KBM-7 (cell line): ENCODE results near the gene CLCA4.
"Not testable (repeated sequence)": the region's sequence is repeated elsewhere in the genome, so short reads cannot be mapped to it uniquely, and the experiment has no call there.

Experiments
- DNase-seq: peaks from one replicate; pipeline ENCODE4 v3.0.0-alpha.2; 2015
- in situ Hi-C: fragments of 300-500 bp; cut with MboI; formaldehyde crosslinking; loops from 2 replicates; pipeline ENCODE4 v1.14.3; 2020; ENCODE audit warnings: low sequenced_read_pairs, low pct_unique_long_range_greater_than_20kb, mixed read lengths

Gene CLCA4, protein sequence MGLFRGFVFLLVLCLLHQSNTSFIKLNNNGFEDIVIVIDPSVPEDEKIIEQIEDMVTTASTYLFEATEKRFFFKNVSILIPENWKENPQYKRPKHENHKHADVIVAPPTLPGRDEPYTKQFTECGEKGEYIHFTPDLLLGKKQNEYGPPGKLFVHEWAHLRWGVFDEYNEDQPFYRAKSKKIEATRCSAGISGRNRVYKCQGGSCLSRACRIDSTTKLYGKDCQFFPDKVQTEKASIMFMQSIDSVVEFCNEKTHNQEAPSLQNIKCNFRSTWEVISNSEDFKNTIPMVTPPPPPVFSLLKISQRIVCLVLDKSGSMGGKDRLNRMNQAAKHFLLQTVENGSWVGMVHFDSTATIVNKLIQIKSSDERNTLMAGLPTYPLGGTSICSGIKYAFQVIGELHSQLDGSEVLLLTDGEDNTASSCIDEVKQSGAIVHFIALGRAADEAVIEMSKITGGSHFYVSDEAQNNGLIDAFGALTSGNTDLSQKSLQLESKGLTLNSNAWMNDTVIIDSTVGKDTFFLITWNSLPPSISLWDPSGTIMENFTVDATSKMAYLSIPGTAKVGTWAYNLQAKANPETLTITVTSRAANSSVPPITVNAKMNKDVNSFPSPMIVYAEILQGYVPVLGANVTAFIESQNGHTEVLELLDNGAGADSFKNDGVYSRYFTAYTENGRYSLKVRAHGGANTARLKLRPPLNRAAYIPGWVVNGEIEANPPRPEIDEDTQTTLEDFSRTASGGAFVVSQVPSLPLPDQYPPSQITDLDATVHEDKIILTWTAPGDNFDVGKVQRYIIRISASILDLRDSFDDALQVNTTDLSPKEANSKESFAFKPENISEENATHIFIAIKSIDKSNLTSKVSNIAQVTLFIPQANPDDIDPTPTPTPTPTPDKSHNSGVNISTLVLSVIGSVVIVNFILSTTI

DNA sequence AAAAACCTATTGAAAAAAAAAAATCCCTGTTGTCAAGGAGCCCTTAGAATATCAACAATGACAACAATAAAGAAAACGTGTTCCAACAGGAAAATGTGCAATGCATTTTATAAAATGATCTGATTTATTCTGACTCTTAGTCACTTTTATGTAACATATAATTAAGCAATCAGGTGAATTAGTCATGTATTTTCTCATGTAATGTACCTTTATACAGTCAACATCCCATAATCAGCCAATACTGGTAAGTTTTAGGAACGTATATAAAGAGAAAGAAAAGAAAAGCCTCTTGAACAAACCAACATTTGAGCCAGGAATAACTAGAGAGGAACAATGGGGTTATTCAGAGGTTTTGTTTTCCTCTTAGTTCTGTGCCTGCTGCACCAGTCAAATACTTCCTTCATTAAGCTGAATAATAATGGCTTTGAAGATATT is at the start of gene CLCA4:
Gene CLCA4, plus strand, starts transcription at position 292 of the 435 bp plus-strand sequence. Its CDS starts 42 bp downstream, at position 334.
- in situ Hi-C loops = no loop called here
- DNase-seq = no peak

DNA sequence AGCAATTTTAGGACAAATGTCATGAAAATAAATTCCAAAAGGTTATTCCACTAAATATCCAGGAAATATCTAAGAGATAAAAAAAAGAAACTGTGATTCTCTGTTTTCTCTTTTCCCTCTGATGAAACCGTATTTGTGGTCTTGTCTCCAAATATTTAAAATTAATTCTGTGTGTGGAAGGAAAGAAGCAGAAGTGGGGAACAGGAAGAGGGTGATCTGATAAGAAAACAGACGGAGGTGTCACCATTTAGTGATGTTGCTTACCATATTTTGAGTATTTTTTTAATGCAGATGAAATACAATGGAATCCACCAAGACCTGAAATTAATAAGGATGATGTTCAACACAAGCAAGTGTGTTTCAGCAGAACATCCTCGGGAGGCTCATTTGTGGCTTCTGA is 48.6 kb upstream of the CLCA4 start:
- in situ Hi-C loops = no loop called here
- peak; percentile 16 for DNase-seq

DNA sequence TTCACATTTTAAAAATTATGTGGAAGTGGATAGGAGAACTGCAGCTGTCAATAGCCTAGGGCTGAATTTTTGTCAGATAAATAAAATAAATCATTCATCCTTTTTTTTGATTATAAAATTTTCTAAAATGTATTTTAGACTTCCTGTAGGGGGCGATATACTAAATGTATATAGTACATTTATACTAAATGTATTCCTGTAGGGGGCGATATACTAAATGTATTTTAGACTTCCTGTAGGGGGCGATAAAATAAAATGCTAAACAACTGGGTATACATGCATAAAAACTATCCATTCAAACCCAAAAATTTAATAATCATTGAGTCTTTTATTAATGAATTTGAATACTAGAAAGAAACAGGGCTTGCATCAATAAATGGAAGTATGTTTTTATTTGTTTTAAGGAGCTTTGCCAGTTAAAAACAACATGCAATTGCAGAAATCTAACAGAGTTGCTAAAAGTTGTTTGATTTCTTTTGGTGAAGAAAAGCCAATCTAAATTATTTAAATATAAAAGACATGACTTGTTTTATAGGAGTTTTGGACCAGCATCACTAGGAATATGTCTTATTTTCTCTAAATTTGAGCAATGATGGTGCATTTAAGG is 46.8 kb upstream of the CLCA4 start:
- DNase-seq = peak; percentile 50
- in situ Hi-C loops = no loop called here

DNA sequence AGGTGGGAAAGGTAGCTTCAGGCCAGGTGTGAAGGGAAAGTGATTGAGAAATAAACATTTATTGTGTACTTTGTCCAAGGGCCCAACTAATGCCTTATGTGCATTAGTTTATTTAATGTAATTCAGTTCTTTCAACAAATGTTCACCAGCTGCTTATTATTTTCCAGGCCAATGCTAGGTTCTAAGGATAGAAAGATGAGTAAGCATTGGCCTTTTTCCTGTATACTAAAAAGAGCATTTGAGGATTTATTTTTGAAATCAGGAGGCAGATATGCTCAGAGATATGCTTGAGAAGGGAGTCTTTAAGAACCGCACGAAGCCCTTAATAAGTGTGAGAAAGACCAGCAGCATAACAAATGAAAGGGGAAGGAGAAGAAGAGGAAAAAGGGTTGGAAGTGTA is 46.2 kb upstream of the CLCA4 start:
- DNase-seq = no peak
- in situ Hi-C loops = no loop called here

DNA sequence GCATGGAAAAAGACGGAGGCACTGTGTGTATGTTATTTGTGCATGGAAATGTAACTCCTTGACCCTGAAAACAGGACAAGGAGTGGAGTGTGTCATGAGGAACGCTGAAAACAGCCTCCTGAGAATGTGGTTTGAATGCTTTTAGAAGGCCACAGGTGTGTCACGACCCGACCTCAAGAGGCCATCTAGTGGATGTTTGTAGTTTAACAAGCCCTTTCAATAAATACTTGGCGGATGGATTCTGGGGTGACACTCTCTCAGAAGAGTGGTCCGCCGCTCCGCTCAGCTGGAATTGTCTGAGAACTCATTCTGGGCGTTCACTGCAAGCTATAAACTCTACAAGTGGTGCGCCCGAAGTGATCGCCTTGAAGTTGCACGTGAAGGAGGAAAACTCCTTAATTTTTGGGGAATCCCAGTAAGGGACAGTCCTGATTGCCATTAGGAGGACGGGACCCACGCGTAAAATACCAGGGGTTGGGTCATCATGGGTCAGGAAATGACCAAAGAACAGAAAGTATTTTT is 44.7 kb upstream of the CLCA4 start:
- in situ Hi-C loops = not testable (repeated sequence)
- peak; percentile 85 for DNase-seq

DNA sequence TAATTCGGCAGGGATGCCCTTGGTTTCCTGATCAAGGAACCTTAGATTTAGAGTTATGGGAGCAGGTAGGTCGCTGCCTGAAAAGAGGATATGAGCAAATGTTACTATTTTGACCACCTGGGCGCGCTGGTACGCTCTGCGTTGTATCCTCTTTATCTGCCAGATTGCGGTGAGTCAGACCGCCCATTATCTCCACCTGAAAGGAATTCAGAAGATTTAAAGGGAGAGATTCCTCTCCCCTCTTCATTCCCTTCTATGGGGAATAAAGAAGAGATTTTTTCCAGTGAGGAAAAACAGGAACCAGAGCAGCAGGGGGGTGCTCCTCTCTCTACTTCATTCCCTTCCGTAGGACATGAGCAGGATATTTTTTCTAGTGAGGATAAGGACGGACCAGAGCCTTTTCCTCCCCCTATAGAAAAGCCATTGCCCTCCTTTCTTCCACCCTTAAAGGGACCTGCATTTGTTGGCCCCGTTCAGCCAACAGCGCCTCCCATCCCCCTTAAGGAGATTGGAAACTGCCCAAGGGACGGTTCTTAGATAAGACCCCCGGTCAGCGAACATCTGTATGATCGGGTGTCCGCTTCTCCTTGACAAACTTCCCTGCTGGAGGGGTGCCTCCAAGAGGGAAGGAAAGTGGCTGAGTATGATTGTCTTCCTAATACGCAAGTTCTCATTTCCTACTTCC is 44.0 kb upstream of the CLCA4 start:
- in situ Hi-C loops = no loop called here
- peak; percentile 46 for DNase-seq

DNA sequence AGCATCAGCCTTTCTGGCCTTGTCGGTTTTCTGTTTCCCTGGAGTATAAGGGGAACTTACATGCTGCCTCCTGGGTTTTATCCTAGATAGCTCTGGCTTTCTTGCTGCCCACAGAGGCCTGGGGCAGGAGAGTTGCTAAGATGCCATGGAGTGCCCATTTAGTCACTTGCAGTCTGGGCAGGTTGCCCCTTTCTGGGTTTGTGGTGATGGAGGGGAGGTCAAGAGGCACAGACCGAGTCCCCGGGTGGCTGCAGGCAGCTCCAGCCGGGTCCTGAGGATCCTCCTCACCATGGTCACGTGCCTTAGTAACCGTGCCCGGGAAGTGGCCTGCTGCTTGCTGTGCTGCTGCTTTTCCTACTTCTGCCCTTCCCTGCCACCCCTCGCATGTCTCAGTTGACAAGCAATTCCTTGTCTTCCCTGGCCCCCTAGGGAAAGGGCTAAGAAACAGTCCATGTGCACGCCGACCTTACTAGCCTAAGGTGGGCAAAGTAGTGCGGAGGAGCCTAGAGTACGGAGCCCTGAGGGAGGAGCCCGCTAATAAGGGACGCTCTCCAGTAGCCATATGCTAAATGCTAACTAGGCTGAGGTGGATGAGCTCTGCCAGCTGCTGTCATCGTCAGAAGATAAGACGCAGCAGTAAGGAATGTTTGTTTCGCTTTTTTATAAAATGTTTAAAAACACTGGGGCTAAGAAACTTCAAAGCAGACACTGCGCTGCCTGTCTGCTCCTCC is 43.3 kb upstream of the CLCA4 start:
- in situ Hi-C loops = no loop called here
- DNase-seq = no peak

DNA sequence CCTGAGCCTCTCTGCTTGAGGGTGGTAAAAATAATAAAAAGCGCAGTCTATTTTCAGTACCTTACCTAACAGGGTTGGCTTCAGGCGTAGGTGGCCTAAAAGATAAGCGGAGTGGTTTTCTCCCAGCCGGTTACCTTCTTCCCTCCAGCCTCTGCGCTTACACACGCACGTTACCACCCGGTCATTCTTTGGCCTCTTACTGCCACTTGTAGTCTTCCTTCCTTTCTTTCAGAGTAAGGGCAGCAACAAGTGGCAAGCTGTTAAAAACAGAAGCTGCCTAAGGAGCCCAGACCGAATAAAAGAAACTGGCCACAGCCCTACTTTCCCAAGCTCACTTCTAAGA is 42.8 kb upstream of the CLCA4 start:
- in situ Hi-C loops = no loop called here
- no peak for DNase-seq

DNA sequence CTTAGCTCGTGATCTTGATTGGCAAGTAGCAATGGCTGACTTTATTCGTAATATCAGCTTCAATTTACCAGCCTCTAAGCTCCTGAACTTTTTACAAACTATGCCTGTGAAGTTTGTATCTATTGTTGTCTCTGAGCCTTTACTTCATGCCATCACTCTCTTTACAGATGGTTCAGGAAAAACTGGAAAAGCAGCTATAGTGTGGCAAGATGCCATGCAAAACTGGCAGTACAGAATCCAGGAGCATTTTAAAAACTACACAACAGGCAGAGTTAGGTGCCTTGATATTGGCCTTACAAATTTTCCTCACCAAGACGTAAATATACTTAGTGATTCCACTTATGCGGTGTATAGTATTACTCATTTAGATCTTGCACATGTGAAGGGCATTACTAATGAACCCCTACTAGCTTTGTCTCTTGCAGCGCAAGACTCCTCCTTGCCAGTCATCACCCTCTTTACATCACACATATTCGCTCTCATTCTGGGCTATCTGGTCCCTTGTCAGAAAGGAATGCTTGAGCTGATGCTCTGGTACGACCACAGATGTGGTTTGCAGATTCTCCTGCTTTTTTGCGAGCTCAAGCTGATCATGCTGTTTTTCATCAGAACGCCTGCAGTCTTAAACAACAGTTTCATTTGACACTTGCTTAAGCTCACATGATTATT is 41.8 kb upstream of the CLCA4 start:
- no peak for DNase-seq
- in situ Hi-C loops = no loop called here

DNA sequence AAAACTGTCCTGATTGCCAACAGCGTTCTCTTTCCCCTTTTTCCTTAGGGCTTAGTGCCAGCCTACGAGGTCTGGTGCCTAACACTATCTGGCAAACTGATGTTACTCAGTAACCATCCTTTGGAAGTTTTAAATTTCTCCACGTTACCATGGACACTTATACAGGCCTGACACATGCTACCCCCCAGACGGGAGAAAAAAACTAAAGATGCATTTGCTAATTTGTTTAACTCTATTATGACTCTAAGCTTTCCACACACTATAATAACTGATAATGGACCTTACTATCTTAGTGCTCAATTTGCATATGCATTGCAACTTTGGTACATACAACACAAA is 41.3 kb upstream of the CLCA4 start:
- no peak for DNase-seq
- in situ Hi-C loops = no loop called here

DNA sequence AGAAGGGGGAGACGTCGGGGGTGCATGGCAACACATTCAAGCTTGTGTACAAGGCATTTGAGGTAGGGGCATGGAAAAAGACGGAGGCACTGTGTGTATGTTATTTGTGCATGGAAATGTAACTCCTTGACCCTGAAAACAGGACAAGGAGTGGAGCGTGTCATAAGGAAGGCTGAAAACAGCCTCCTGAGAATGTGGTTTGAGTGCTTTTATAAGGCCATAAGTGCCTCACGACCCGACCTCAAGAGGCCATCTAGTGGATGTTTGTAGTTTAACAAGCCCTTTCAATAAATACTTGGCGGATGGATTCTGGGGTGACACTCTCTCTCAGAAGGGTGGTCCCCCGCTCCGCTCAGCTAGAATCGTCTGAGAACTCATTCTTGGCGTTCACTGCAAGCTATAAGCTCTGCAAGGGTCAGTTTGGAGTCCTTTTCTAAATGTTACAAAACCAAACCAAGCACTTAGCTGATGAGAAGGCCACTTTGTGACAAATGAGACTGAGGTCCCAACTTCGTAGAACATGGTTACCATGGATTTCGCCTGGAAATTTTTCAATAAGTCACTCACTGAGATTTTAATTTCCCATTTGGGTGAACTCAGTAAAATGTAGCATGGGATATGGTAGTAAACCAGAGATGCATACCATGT is 38.8 kb upstream of the CLCA4 start:
- peak; percentile 60 for DNase-seq

DNA sequence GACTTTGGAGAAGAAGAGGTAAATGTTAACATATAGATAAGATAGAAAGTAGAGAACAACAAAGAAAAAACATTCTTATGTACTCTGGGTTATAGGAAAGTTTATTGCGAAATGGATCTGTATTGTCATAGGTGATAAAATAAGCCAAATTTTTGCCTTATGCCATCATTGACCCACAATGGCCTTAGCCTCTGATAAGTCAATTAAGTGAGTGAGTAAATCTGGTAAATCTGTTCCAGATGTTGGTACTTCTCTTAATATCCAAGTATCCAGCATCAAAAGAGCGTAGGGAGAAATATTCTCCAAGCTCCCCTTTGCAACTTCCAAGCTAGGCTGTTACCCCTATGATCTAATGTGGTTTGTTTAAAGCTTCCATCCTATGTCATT is 38.3 kb upstream of the CLCA4 start:
- in situ Hi-C loops = no loop called here
- DNase-seq = no peak

More for the DNA sequence above, 38.8 kb upstream of the CLCA4 start:
- in situ Hi-C loops = no loop called here

DNA sequence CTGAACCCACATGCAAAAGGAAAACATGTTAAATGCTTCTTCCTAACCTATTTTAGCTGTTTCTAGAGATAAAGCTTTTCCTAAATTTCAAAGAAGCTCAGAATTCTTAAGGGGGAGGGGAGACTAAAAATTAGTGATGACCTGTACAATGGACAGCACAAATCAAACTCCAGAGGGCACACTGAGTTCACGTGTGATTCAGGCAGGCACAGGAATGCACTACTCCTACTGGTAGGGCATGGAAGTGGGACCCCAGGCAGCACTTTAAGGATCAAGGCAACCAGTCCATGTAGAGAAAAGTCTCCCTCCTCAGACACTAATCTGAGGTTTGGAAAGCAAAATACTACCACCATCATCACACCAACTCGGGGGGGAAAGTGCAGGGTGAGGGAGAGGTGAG is 31.3 kb upstream of the CLCA4 start:
- DNase-seq = peak; percentile 45
- in situ Hi-C loops = no loop called here

DNA sequence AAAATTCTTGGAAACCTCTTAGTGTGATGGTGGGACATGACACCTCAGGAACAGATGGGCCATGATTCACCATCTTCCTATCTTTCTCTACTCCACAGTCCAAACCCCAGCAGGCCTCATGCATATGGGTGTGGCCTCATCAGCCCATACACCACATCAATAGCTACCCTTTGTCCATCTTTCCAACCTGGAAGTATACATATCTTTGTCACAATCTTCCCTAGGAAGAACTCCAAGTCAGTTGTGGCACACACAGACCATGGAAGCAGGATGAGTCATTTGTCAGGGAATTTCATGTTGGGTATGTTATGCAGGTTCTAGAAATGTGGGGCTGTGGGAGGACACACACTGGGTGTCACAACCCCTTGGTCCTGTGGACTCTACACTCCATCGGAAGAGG is 30.5 kb upstream of the CLCA4 start:
- in situ Hi-C loops = no loop called here
- DNase-seq = no peak

DNA sequence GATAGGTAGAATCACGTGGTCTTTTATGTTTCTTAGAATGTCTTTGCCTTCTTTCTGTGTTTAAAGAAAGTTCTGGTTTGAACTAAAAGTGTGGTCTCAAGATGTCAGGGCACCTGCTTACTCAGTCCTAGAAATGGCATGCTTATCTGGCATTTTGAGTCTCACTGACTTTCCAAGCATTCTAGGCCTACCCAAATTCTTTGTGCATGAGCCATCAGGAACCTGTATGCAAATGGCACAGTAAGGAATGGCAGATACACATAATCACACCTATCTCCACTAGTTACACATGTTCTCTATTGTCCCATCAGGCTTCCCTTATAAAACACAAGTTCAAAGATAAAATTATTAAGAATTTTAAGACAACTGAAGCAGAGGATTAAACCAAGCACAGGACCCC is 29.5 kb upstream of the CLCA4 start:
- no peak for DNase-seq
- in situ Hi-C loops = no loop called here

DNA sequence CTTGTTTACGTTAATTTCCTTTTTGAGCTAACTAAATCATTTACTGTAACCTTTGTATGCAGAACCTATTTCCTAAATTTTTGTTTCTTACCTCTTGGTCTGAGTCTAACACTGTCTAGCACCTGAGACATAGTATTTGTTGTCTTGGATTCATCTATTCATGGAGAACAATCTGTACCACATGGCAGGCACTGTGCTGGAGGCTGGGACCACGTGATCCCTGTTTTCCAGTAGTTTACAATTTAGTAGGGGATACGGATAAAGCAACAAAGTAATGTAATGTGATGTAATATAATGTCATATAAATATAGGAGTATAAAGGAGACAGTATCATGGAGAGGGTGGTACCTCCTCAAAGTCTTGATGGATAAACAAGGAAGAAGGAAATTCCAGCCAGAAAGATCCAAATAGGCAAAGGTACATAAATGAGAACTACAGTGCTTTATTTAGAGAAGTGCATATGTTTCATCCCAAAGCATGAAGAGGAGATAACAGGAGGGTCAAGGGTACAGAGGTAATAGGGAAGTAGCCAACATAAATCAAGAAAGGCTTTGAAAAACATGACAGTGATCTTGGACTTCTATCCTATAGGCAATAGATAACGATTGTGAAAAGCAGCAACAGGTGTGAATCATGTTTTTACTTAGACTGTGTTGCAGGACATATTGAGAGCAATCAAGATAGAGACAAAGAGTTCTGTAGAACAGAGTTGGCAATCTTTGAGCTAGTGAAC is 25.9 kb upstream of the CLCA4 start:
- DNase-seq = no peak
- in situ Hi-C loops = no loop called here

DNA sequence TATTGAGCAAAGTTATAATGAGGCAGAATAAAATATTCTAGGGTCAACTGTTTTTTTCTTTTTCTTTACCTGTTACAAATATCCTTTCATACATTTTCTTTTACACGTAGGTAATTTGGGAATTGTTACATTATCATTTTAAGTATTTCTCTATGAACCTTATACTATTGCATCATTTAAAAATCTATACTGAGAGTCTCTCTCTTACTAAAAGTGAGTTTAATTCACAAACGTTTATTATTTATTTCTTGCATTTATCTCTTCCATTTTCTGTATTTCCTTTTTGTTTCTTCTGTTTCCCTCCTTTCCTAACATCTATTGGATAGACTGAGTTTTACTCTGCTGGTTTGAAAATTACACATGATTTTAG is 25.4 kb upstream of the CLCA4 start:
- in situ Hi-C loops = no loop called here
- DNase-seq = no peak
